Fibroblast of mammary gland (primary cell): ENCODE results near the gene PTGDS.

Source experiments
- DNase-seq: peaks from one replicate; pipeline ENCODE4 v3.0.0-alpha.2; 2010; ENCODE audit warnings: low read depth
- H3K4me3 ChIP-seq: 2 replicates; pipeline ENCODE4 v1.5.1; 2011; ENCODE audit warnings: low read depth, mild to moderate bottlenecking, low read length, moderate library complexity; ENCODE audit not compliant: control insufficient read depth
- CTCF ChIP-seq: conservative IDR thresholded peaks from 2 replicates; pipeline ENCODE4 v1.5.1; 2011; ENCODE audit warnings: low read depth, low read length, inconsistent platforms; ENCODE audit not compliant: control insufficient read depth, insufficient read depth

Gene PTGDS

GRCh38 chr9:136978865-136979544 is 1.7 kb downstream of the PTGDS start:
- H3K4me3 ChIP-seq: no peak overlapping the region
- TF ChIP-seq CTCF: no peak
- DNase-seq: no peak

- no peak overlapping the region for H3K4me3 ChIP-seq
- TF ChIP-seq CTCF: no peak
- DNase-seq: no peak
These were observed 2.7 kb downstream of the PTGDS start for GRCh38 chr9:136979769-136980587.

GRCh38 chr9:136980669-136981478 is 3.6 kb downstream of the PTGDS start:
- no peak for TF ChIP-seq CTCF
- H3K4me3 ChIP-seq: no peak overlapping the region
- DNase-seq: no peak

GRCh38 chr9:136981588-136982231 is 4.4 kb downstream of the PTGDS start:
- no peak for TF ChIP-seq CTCF
- DNase-seq: no peak
- H3K4me3 ChIP-seq: no peak overlapping the region

- TF ChIP-seq CTCF: no peak
- no peak within 1 kb of the TSS for H3K4me3 ChIP-seq
- DNase-seq: no peak
These were observed 5.1 kb downstream of the PTGDS start, which contains the start of gene LCNL1 for GRCh38 chr9:136982232-136983051. Gene LCNL1 (plus strand): TSS chr9:136982993. CDS start chr9:136983587, 594 bp downstream.
